Neural cell (in vitro differentiated cells): ENCODE results near the gene PRKAG3.
"Not testable (repeated sequence)": the region's sequence is repeated elsewhere in the genome, so short reads cannot be mapped to it uniquely, and the experiment has no call there.

Experiments used
- CTCF ChIP-seq: fragments of 450-650 bp; IDR thresholded peaks from 2 replicates; pipeline ENCODE4 v1.5.1; 2014; ENCODE audit warnings: antibody characterized with exemption, mild to moderate bottlenecking, moderate library complexity; ENCODE audit not compliant: poor library complexity, severe bottlenecking
- EP300 ChIP-seq: fragments of 450-650 bp; conservative IDR thresholded peaks from 2 replicates; pipeline ENCODE4 v1.6.1; 2014; ENCODE audit warnings: antibody characterized with exemption, mild to moderate bottlenecking, moderate library complexity; ENCODE audit not compliant: poor library complexity, severe bottlenecking
- POLR2AphosphoS5 ChIP-seq: IDR thresholded peaks from 2 replicates; pipeline ENCODE4 v1.6.1; 2012

DNA sequence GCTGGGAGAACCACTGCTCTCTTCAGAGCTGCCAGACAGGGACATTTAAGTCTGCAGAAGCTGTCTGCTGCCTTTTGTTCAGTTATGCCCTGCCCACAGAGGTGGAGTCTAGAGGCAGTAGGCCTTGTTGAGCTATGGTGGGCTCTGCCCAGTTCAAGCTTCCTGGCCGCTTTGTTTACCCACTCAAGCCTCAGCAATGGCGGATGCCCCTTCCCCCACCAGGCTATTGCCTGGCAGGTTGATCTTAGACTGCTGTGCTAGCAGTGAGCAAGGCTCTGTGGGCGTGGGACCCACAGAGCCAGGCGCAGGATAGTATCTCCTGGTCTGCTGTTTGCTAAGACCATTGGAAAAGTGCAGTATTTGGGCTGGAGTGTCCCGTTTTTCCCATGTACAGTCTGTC, 58.8 kb downstream of the PRKAG3 start:
- not testable (repeated sequence) for TF ChIP-seq CTCF, POLR2AphosphoS5, EP300
